Measurements from ENCODE around the gene PIAS1. TPM values are rescaled to one million over a fixed set of nuclear protein-coding genes. Genes with fewer than 3 reads are reported as not detected.

Gene PIAS1
- total RNA-seq, 1 experiment from 2014 or later: 25.9 TPM

GRCh38 chr15:68186671-68187397 is 132.7 kb downstream of the PIAS1 start:
- Histone ChIP-seq H3K36me3 (ENCODE audit: control insufficient read depth in 1 of 2, insufficient read depth in 2 of 2, low read length in 2 of 2) (peaks cover 20% of the 10 kb centered on the region in 2 experiments; a peak in 3 of 4 replicates), H3K4me1 (ENCODE audit: control insufficient read depth in 1 of 2, insufficient read depth in 2 of 2, low read length in 2 of 2) (no peaks in the 10 kb centered on the region), H2AFZ (ENCODE audit: low read depth, low read length, poor library complexity, severe bottlenecking) (no peak overlapping the region), H3K79me2 (ENCODE audit: insufficient read depth, low read length) (no peaks in the 10 kb centered on the region), H3K4me3 (replicated peaks in 1 of 2; ENCODE audit: low read depth in 1 of 2, low read length in 2 of 2) (no peak overlapping the region), H3K9me3 (ENCODE audit: control insufficient read depth in 1 of 2, insufficient read depth in 1 of 2, low read depth in 1 of 2, low read length in 2 of 2) (no peaks in the 10 kb centered on the region), H3K4me2 (ENCODE audit: low read length) (no peak overlapping the region), H3K27me3 (ENCODE audit: insufficient read depth, low read length) (no peaks in the 10 kb centered on the region), H3K9ac (ENCODE audit: low read length) (no peak overlapping the region), H3K9me2 (ENCODE audit: insufficient read depth) (no peaks in the 10 kb centered on the region), H3K27ac (ENCODE audit: low read depth, low read length) (no peak overlapping the region), H4K20me1 (ENCODE audit: insufficient read depth) (0 out of 2 replicates have a peak, but pooled peaks cover 2% of the 10 kb centered on the region)
- ChIA-PET RAD21 (ENCODE audit: low non-redundant PET in 1 of 2, low total read pairs in 2 of 2, uncharacterized antibody in 2 of 2, unreplicated experiment in 2 of 2) (no interaction called here), CTCF (interaction anchor here (1.3 kb wide), 1 partner anchor 8 kb away, joined by 6 read pairs; no protein-coding TSS in a partner anchor), POLR2A (no interaction called here)
- DNase-seq (ENCODE audit: low read depth, low spot score) (no peak), ATAC-seq (no peak)
- BruUV-seq (replicated peaks): no TSS peak
- no peak for TF ChIP-seq RAD21 (IDR thresholded peaks at IDR 0.05; ENCODE audit: low read depth)
- TF ChIP-seq REST (IDR thresholded peaks at IDR 0.05; ENCODE audit: low read depth): no peak
- TF ChIP-seq SIN3A (IDR thresholded peaks at IDR 0.05; ENCODE audit: low read depth): no peak
- TF ChIP-seq TCF7L2 (IDR thresholded peaks at IDR 0.05; ENCODE audit: borderline replicate concordance, extremely low read depth, insufficient read depth, insufficient read length): no peak
- TF ChIP-seq JUND (IDR thresholded peaks at IDR 0.05): no peak
- TF ChIP-seq MAX (IDR thresholded peaks at IDR 0.05): no peak
- TF ChIP-seq ELF1 (IDR thresholded peaks at IDR 0.05; ENCODE audit: borderline replicate concordance, low read depth): no peak
- no peak for TF ChIP-seq YY1 (IDR thresholded peaks at IDR 0.05; ENCODE audit: extremely low read depth, insufficient replicate concordance, low read depth, low read length)
- intact Hi-C loops (cut with micrococcal nuclease): no loop called here

All from HCT116 (cell line).